GM12892 (cell line): ENCODE results near the gene HNF4A.
"Not testable (repeated sequence)": the region's sequence is repeated elsewhere in the genome, so short reads cannot be mapped to it uniquely, and the experiment has no call there.

ENCODE experiments used
- DNase-seq: peaks from one replicate; pipeline ENCODE4 v3.0.0; 2011; ENCODE audit not compliant: insufficient read length
- FAIRE-seq: peaks from 2 replicates; lab custom pipeline; 2011; peaks lifted over from hg19 to GRCh38; lab: Jason Lieb, UNC
- POLR2A ChIP-seq: IDR thresholded peaks from 2 replicates; pipeline ENCODE4 v1.6.1; 2011; ENCODE audit warnings: low read depth, low read length, control low read depth
- POLR2AphosphoS5 ChIP-seq: IDR thresholded peaks from 2 replicates; pipeline ENCODE4 v1.6.1; 2011; ENCODE audit warnings: low read depth, low read length, control low read depth
- TAF1 ChIP-seq: IDR thresholded peaks from 2 replicates; pipeline ENCODE4 v1.6.1; 2011; ENCODE audit warnings: low read depth, mild to moderate bottlenecking, control low read depth, low read length, borderline replicate concordance

The HNF4A gene

GRCh38 chr20:44461142-44461802 is 105.8 kb downstream of the HNF4A start:
- DNase-seq (no peak), FAIRE-seq (no peak)
- no peak for TF ChIP-seq TAF1
- TF ChIP-seq POLR2A = no peak
- no peak for TF ChIP-seq POLR2AphosphoS5

GRCh38 chr20:44461803-44462174 is 106.3 kb downstream of the HNF4A start:
- DNase-seq (no peak), FAIRE-seq (no peak)
- TF ChIP-seq TAF1 (no peak), POLR2A (no peak), POLR2AphosphoS5 (no peak)

GRCh38 chr20:44463466-44463865 is 108.0 kb downstream of the HNF4A start:
- TF ChIP-seq POLR2AphosphoS5 = no peak
- no peak for TF ChIP-seq POLR2A
- TF ChIP-seq TAF1 = no peak
- no peak for FAIRE-seq
- DNase-seq = no peak

GRCh38 chr20:44464514-44464913 is 109.0 kb downstream of the HNF4A start:
- TF ChIP-seq POLR2A = no peak
- no peak for TF ChIP-seq POLR2AphosphoS5
- no peak for TF ChIP-seq TAF1
- no peak for FAIRE-seq
- no peak for DNase-seq

GRCh38 chr20:44465001-44465560 is 109.6 kb downstream of the HNF4A start:
- DNase-seq (no peak), FAIRE-seq (no peak)

GRCh38 chr20:44467289-44467883 is 111.9 kb downstream of the HNF4A start:
- no peak for DNase-seq
- FAIRE-seq = no peak
- no peak for TF ChIP-seq POLR2A
- no peak for TF ChIP-seq POLR2AphosphoS5
- no peak for TF ChIP-seq TAF1

More at GRCh38 chr20:44465001-44465560, 109.6 kb downstream of the HNF4A start:
- TF ChIP-seq POLR2A = no peak
- TF ChIP-seq POLR2AphosphoS5 = no peak
- TF ChIP-seq TAF1 = no peak

- FAIRE-seq (no peak), DNase-seq (no peak)
- TF ChIP-seq POLR2AphosphoS5 (no peak), POLR2A (no peak), TAF1 (no peak)
Observed at GRCh38 chr20:44468044-44468782, 112.7 kb downstream of the HNF4A start.

DNA sequence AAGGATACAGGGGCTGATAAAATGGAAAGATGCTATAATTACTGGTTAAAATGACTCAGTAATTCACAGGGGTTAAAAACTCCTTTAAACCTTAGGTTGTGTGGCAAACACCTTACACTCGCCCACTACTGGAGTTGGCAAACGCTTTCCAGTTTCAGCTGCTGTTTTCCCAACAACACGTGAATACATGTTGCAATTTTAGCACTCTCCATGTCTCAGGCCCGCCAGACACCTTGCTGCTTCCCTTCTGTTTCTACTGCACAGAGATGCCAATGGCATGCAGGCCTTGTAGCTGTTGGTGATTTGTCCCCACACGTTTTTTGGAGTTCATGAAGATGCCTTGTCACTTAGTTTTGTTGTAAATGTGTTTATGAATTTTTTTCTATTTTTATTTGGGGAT is 114.8 kb downstream of the HNF4A start:
- no peak for TF ChIP-seq POLR2A
- TF ChIP-seq POLR2AphosphoS5 = no peak
- TF ChIP-seq TAF1 = no peak
- FAIRE-seq (no peak), DNase-seq (no peak)

DNA sequence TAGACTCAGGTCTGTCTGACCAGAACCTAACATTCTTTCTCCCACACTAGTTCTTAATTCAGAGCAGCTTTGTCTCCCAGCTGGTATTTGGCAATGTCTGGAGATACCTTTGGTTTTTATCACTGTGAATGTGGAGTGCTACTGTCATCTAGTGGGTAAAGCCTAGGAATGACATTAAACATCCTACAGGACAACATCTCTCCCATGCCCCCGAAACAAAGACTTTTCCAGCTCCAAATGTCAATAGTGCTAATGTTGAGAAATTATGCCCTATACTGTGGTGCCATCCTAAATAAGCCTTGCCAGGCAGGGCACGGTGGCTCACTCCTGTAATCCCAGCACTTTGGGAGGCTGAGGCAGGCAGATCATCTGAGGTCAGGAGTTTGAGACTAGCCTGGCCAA is 116.0 kb downstream of the HNF4A start:
- DNase-seq = no peak
- no peak for FAIRE-seq
- TF ChIP-seq TAF1 (no peak), POLR2A (no peak), POLR2AphosphoS5 (no peak)

GRCh38 chr20:44472283-44472682 is 116.8 kb downstream of the HNF4A start:
- FAIRE-seq, DNase-seq: not testable (repeated sequence)

DNA sequence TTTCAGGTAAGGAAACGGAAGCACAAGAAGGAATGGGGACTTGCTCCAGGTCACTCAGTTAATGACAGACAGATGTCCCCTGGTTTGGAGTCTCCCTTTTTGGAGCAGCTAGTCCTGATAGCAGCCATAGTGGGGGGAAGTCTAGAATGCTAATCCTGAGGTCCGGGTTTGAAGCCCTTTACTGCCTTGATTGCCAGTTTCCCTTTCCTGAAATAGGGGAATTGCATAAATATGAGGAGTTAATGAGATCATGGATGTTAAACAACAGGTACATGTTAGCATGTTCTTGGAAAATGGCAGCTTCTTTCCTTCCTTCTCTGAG is 119.8 kb downstream of the HNF4A start:
- DNase-seq (no peak), FAIRE-seq (no peak)
- no peak for TF ChIP-seq TAF1
- TF ChIP-seq POLR2AphosphoS5 = no peak
